PC-9 (cell line): Measurements from ENCODE around the gene TMSB4X. TPM values are rescaled to one million over a fixed set of nuclear protein-coding genes. Genes with fewer than 3 reads are reported as not detected.
"Not testable (repeated sequence)": the region's sequence is repeated elsewhere in the genome, so short reads cannot be mapped to it uniquely, and the experiment has no call there.

Source experiments
- BruUV-seq: library from RNA; stranded (reverse); fragments of 400-500 nt; replicated peaks from 2 replicates; lab custom pipeline; 2021; lab: Mats Ljungman, UMichigan
- CTCF ChIA-PET: fragments of 300-600 bp; sonication (Branson Sonifier 250); formaldehyde crosslinking; loops from one replicate; lab custom pipeline; 2022; ENCODE audit warnings: antibody characterized with exemption; lab: Charles Lee
- POLR2A ChIA-PET: fragments of 300-600 bp; sonication (Branson Sonifier 250); formaldehyde crosslinking; loops from one replicate; lab custom pipeline; 2022; ENCODE audit warnings: antibody characterized with exemption; ENCODE audit not compliant: unreplicated experiment; lab: Charles Lee
- DNase-seq, 2 experiments: peaks; one replicate each; pipeline versions ENCODE4 v3.0.0 to v3.0.0-alpha.2; 2015 to 2022; ENCODE audit warnings: mixed read lengths in 1 of 2
- H2AFZ ChIP-seq: fragments of 200-600 bp; sonication (generic); 2 replicates; pipeline ENCODE4 v1.8.1; 2017; ENCODE audit warnings: antibody characterized with exemption
- H3F3A ChIP-seq: fragments of 200-600 bp; sonication (generic); 2 replicates; pipeline ENCODE4 v1.8.1; 2017; ENCODE audit warnings: antibody characterized with exemption, mild to moderate bottlenecking, low read depth; ENCODE audit not compliant: insufficient read depth
- H3K27ac ChIP-seq: fragments of 200-600 bp; sonication (generic); 2 replicates; pipeline ENCODE4 v1.6.1; 2016; ENCODE audit warnings: mixed run types
- H3K27me3 ChIP-seq: fragments of 200-600 bp; sonication (generic); 2 replicates; pipeline ENCODE4 v1.6.1; 2016; ENCODE audit warnings: low read depth, mixed run types; ENCODE audit not compliant: insufficient read depth
- H3K36me3 ChIP-seq: fragments of 200-600 bp; sonication (generic); 2 replicates; pipeline ENCODE4 v1.6.1; 2016; ENCODE audit warnings: low read depth, mixed run types
- H3K4me1 ChIP-seq: fragments of 200-600 bp; sonication (generic); replicated peaks from 2 replicates; pipeline ENCODE4 v1.6.1; 2016; ENCODE audit warnings: mixed run types; ENCODE audit not compliant: insufficient read depth
- H3K4me2 ChIP-seq: fragments of 200-600 bp; sonication (generic); 2 replicates; pipeline ENCODE4 v1.6.1; 2017; ENCODE audit warnings: mixed run types
- H3K4me3 ChIP-seq: fragments of 200-600 bp; sonication (generic); 2 replicates; pipeline ENCODE4 v1.6.1; 2016; ENCODE audit warnings: mixed run types
- H3K79me2 ChIP-seq: fragments of 200-600 bp; sonication (generic); 2 replicates; pipeline ENCODE4 v1.6.1; 2017; ENCODE audit warnings: low read depth, mixed run types
- H3K9me2 ChIP-seq: fragments of 200-600 bp; sonication (generic); 2 replicates; pipeline ENCODE4 v1.8.1; 2017; ENCODE audit warnings: mild to moderate bottlenecking; ENCODE audit not compliant: insufficient read depth
- H3K9me3 ChIP-seq: fragments of 200-600 bp; sonication (generic); 2 replicates; pipeline ENCODE4 v1.8.1; 2016; ENCODE audit warnings: low read depth; ENCODE audit not compliant: insufficient read depth
- H4K20me1 ChIP-seq: fragments of 200-600 bp; sonication (generic); 2 replicates; pipeline ENCODE4 v1.8.1; 2017; ENCODE audit not compliant: insufficient read depth
- CTCF ChIP-seq: fragments of 200-600 bp; sonication (generic); conservative IDR thresholded peaks from 2 replicates; pipeline ENCODE4 v1.6.1; 2017; ENCODE audit warnings: mixed run types, antibody characterized with exemption, mild to moderate bottlenecking, moderate library complexity
- EZH2 ChIP-seq: fragments of 200-600 bp; sonication (generic); IDR thresholded peaks from 2 replicates; pipeline ENCODE4 v1.8.0; 2017; ENCODE audit warnings: antibody characterized with exemption, low read depth
- intact Hi-C: fragments of 100-400 bp; cut with micrococcal nuclease; formaldehyde crosslinking; loops from one replicate; pipeline ENCODE4 v1.10.0; 2022; ENCODE audit not compliant: unreplicated experiment
- total RNA-seq: library from RNA; stranded (reverse); gene quantifications from 2 replicates; pipeline ENCODE4 v1.2.3, GENCODE V29; 2021

The TMSB4X gene
- total RNA-seq, 1 experiment from 2014 or later = 2,589 TPM

DNA sequence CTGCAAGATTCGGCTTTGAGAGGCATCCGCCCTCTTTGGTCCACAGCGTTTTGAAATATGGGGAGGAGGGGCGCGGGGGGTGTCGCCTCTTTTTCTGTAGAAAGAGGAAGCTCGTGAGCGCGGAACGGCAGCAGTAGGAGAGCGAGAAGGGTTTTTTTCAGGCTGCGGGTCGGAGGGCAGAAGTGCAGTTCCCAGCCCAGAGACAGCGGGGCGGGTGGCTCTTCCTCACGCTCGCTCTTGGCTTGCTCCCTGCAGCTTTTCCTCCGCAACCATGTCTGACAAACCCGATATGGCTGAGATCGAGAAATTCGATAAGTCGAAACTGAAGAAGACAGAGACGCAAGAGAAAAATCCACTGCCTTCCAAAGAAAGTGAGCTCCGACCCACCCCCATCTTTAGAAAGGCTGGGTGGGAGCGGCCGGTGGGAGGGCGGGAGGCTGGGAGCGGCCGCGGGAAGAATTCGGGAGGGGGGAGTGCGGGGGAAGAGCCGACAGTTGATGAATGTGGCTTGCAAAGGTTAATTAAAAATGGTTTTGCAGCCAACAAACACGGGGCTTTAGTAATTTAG, 1.2 kb downstream of the TMSB4X start:
- BruUV-seq = TSS peak; percentile 84
- CTCF ChIA-PET = interaction anchor here (0.7 to 1.1 kb wide), 3 partner anchors 26 to 29 kb away, joined by 8 to 16 read pairs (median 14); no protein-coding TSS in a partner anchor

GRCh38 chrX:12976819-12977732, 2.2 kb downstream of the TMSB4X start:
- Histone ChIP-seq H3K27ac (peak overlapping the region; percentile 99), H3K36me3 (peaks cover 24% of the 10 kb centered on the region), H3K4me1 (peaks cover 36% of the 10 kb centered on the region), H3K79me2 (peaks cover 37% of the 10 kb centered on the region), H3F3A (peaks cover 54% of the 10 kb centered on the region), H3K4me2 (peak overlapping the region; percentile 83), H3K4me3 (peak overlapping the region; percentile 99)
- DNase-seq = peak in 1 of 2 experiments; percentile 45
- H4K20me1 ChIP-seq, H2AFZ ChIP-seq, CTCF ChIA-PET, H3K9me3 ChIP-seq, H3K9me2 ChIP-seq, H3K27me3 ChIP-seq, BruUV-seq: not testable (repeated sequence)
- TF ChIP-seq CTCF = 0 out of 2 replicates have a peak, but pooled peaks have one; percentile 3
- POLR2A ChIA-PET = interaction anchor here (0.5 to 1.4 kb wide), 6 partner anchors 30 to 510 kb away, joined by 3 to 19 read pairs (median 4); no protein-coding TSS in a partner anchor
- intact Hi-C loops = loop anchor here (5.0 to 10.0 kb wide), 2 partner anchors 215 to 248 kb away; no protein-coding TSS in a partner anchor

More for the DNA sequence above, 1.2 kb downstream of the TMSB4X start:
- H3K4me3 ChIP-seq = peak overlapping the region; percentile 99
- peaks cover 37% of the 10 kb centered on the region for H3K79me2 ChIP-seq
- H4K20me1 ChIP-seq = peaks cover 3% of the 10 kb centered on the region; the same call in 1 of the 2 replicates
- no peak for TF ChIP-seq CTCF
- H3K27ac ChIP-seq = peak overlapping the region; percentile 99
- peak overlapping the region; percentile 83 for H3K4me2 ChIP-seq
- no peak overlapping the region for H2AFZ ChIP-seq
- peaks cover 24% of the 10 kb centered on the region for H3K36me3 ChIP-seq
- intact Hi-C loops = loop anchor here (1.0 to 10.0 kb wide), 3 partner anchors 29 to 249 kb away; no protein-coding TSS in a partner anchor
- no peaks in the 10 kb centered on the region for H3K9me2 ChIP-seq
- H3F3A ChIP-seq = peaks cover 54% of the 10 kb centered on the region
- H3K27me3 ChIP-seq = no peaks in the 10 kb centered on the region
- no peaks in the 10 kb centered on the region for H3K9me3 ChIP-seq
- peaks cover 36% of the 10 kb centered on the region for H3K4me1 ChIP-seq
- DNase-seq = peak; percentile 49
- POLR2A ChIA-PET = interaction anchor here (0.5 to 1.1 kb wide), 6 partner anchors 29 to 717 kb away, joined by 3 to 27 read pairs (median 12); no protein-coding TSS in a partner anchor

DNA sequence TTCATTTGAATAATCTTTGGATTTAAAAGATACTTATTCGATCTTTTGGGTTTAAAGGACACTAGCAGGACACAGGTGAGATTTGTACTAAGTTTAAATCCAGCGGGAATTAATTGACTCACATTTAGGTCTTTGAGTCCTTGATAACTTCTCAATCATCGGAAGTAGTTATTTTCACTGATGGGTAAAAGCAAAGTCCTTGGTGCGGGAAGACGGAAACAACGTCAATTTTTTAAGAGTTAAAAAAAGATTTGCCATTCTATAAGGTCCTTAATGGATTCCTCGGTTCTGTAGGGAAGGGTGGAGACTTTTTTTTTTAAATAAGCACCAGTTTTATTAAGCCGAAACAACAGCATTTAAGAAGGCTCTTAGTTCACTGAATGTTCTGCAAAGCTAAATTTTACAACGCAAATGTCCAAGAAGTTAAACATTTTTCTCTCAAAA, 2.9 kb downstream of the TMSB4X start:
- Histone ChIP-seq H2AFZ (no peak overlapping the region), H3K36me3 (peaks cover 24% of the 10 kb centered on the region), H3K27ac (peak overlapping the region; percentile 99), H3K9me2 (no peaks in the 10 kb centered on the region), H3K4me3 (peak overlapping the region; percentile 99), H3K4me2 (peak overlapping the region; percentile 83), H3F3A (peaks cover 54% of the 10 kb centered on the region), H3K27me3 (no peaks in the 10 kb centered on the region), H4K20me1 (peaks cover 3% of the 10 kb centered on the region; the same call in 1 of the 2 replicates), H3K4me1 (peaks cover 36% of the 10 kb centered on the region), H3K9me3 (no peaks in the 10 kb centered on the region), H3K79me2 (peaks cover 37% of the 10 kb centered on the region)
- TF ChIP-seq CTCF (no peak), EZH2 (no peak)
- intact Hi-C loops = loop anchor here (1.0 to 10.0 kb wide), 6 partner anchors 31 to 511 kb away; no protein-coding TSS in a partner anchor
- peak in 1 of 2 experiments; percentile 55 for DNase-seq
- BruUV-seq = no TSS peak
- ChIA-PET CTCF (interaction anchor here (1.0 kb wide), 1 partner anchor 31 kb away, joined by 6 read pairs; no protein-coding TSS in a partner anchor), POLR2A (interaction anchor here (0.6 to 1.4 kb wide), 4 partner anchors 27 to 507 kb away, joined by 3 to 15 read pairs (median 7); no protein-coding TSS in a partner anchor)
